ENCODE data around the gene SSBP4. TPM values are rescaled to one million over a fixed set of nuclear protein-coding genes. Genes with fewer than 3 reads are reported as not detected.
A peak's percentile ranks its signal among the peaks of the same experiment; 100 is the strongest.

SSBP4 gene
- total and polyA plus RNA-seq, 9 of the 15 experiments (the other 6 are each of a cell fraction or from before 2014, with no cell fraction given): 1.1 to 189 (median 39.0) TPM

DNA sequence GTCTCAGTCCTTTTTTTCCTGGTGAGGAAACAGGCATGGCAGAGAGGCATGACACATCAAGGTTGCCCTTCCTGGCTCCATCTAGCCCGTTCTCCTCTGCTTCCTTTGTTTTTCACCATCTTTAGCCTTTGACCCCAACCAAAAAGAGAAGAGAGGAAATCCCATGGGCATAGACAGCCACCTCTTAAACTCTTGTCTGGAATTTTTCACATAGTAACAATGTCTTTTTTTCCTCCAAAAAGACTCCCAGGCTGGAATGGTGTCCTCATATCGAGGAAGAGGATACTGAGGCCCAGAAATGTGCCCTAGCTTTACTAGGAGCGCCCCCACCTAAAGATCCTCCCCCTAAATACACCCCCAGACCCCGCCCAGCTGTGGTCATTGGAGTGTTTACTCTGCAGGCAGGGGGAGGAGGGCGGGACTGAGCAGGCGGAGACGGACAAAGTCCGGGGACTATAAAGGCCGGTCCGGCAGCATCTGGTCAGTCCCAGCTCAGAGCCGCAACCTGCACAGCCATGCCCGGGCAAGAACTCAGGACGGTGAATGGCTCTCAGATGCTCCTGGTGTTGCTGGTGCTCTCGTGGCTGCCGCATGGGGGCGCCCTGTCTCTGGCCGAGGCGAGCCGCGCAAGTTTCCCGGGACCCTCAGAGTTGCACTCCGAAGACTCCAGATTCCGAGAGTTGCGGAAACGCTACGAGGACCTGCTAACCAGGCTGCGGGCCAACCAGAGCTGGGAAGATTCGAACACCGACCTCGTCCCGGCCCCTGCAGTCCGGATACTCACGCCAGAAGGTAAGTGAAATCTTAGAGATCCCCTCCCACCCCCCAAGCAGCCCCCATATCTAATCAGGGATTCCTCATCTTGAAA is 33.3 kb upstream of the SSBP4 start, which contains the start of gene GDF15 (continued):
- TF ChIP-seq ZNF282 (CRISPR knock-in tag; IDR thresholded peaks at IDR 0.05) (no peak), ZKSCAN8 (CRISPR knock-in tag; IDR thresholded peaks at IDR 0.05) (peak; percentile 52; the same call in 1 of the 2 replicates), U2AF2 (optimal IDR thresholded peaks at IDR 0.05; ENCODE audit: low read depth, low read length) (no peak), HDAC3 (IDR thresholded peaks at IDR 0.05; ENCODE audit: borderline replicate concordance, partially characterized antibody) (peak; percentile 63), POLR2H (tag; IDR thresholded peaks at IDR 0.05; ENCODE audit: low read depth) (peak; percentile 99), CHD1 (IDR thresholded peaks at IDR 0.05; ENCODE audit: low read length) (no peak), TCFL5 (CRISPR knock-in tag; conservative IDR thresholded peaks at IDR 0.05) (no peak), DLX4 (CRISPR knock-in tag; IDR thresholded peaks at IDR 0.05) (0 out of 2 replicates have a peak, but pooled peaks have one; percentile 21), RAD21 (CRISPR knock-in tag; conservative IDR thresholded peaks at IDR 0.05 in 1 of 2, IDR thresholded peaks at IDR 0.05 in 1 of 2) (peak; percentile 73 to 79)
- TF ChIP-seq, protein P1, sequence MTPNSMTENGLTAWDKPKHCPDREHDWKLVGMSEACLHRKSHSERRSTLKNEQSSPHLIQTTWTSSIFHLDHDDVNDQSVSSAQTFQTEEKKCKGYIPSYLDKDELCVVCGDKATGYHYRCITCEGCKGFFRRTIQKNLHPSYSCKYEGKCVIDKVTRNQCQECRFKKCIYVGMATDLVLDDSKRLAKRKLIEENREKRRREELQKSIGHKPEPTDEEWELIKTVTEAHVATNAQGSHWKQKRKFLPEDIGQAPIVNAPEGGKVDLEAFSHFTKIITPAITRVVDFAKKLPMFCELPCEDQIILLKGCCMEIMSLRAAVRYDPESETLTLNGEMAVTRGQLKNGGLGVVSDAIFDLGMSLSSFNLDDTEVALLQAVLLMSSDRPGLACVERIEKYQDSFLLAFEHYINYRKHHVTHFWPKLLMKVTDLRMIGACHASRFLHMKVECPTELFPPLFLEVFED (CRISPR knock-in tag; conservative IDR thresholded peaks at IDR 0.05): peak; percentile 84; the same call in 1 of the 2 replicates
- TF ChIP-seq, protein P2, sequence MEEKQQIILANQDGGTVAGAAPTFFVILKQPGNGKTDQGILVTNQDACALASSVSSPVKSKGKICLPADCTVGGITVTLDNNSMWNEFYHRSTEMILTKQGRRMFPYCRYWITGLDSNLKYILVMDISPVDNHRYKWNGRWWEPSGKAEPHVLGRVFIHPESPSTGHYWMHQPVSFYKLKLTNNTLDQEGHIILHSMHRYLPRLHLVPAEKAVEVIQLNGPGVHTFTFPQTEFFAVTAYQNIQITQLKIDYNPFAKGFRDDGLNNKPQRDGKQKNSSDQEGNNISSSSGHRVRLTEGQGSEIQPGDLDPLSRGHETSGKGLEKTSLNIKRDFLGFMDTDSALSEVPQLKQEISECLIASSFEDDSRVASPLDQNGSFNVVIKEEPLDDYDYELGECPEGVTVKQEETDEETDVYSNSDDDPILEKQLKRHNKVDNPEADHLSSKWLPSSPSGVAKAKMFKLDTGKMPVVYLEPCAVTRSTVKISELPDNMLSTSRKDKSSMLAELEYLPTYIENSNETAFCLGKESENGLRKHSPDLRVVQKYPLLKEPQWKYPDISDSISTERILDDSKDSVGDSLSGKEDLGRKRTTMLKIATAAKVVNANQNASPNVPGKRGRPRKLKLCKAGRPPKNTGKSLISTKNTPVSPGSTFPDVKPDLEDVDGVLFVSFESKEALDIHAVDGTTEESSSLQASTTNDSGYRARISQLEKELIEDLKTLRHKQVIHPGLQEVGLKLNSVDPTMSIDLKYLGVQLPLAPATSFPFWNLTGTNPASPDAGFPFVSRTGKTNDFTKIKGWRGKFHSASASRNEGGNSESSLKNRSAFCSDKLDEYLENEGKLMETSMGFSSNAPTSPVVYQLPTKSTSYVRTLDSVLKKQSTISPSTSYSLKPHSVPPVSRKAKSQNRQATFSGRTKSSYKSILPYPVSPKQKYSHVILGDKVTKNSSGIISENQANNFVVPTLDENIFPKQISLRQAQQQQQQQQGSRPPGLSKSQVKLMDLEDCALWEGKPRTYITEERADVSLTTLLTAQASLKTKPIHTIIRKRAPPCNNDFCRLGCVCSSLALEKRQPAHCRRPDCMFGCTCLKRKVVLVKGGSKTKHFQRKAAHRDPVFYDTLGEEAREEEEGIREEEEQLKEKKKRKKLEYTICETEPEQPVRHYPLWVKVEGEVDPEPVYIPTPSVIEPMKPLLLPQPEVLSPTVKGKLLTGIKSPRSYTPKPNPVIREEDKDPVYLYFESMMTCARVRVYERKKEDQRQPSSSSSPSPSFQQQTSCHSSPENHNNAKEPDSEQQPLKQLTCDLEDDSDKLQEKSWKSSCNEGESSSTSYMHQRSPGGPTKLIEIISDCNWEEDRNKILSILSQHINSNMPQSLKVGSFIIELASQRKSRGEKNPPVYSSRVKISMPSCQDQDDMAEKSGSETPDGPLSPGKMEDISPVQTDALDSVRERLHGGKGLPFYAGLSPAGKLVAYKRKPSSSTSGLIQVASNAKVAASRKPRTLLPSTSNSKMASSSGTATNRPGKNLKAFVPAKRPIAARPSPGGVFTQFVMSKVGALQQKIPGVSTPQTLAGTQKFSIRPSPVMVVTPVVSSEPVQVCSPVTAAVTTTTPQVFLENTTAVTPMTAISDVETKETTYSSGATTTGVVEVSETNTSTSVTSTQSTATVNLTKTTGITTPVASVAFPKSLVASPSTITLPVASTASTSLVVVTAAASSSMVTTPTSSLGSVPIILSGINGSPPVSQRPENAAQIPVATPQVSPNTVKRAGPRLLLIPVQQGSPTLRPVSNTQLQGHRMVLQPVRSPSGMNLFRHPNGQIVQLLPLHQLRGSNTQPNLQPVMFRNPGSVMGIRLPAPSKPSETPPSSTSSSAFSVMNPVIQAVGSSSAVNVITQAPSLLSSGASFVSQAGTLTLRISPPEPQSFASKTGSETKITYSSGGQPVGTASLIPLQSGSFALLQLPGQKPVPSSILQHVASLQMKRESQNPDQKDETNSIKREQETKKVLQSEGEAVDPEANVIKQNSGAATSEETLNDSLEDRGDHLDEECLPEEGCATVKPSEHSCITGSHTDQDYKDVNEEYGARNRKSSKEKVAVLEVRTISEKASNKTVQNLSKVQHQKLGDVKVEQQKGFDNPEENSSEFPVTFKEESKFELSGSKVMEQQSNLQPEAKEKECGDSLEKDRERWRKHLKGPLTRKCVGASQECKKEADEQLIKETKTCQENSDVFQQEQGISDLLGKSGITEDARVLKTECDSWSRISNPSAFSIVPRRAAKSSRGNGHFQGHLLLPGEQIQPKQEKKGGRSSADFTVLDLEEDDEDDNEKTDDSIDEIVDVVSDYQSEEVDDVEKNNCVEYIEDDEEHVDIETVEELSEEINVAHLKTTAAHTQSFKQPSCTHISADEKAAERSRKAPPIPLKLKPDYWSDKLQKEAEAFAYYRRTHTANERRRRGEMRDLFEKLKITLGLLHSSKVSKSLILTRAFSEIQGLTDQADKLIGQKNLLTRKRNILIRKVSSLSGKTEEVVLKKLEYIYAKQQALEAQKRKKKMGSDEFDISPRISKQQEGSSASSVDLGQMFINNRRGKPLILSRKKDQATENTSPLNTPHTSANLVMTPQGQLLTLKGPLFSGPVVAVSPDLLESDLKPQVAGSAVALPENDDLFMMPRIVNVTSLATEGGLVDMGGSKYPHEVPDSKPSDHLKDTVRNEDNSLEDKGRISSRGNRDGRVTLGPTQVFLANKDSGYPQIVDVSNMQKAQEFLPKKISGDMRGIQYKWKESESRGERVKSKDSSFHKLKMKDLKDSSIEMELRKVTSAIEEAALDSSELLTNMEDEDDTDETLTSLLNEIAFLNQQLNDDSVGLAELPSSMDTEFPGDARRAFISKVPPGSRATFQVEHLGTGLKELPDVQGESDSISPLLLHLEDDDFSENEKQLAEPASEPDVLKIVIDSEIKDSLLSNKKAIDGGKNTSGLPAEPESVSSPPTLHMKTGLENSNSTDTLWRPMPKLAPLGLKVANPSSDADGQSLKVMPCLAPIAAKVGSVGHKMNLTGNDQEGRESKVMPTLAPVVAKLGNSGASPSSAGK (IDR thresholded peaks at IDR 0.05): peak; percentile 25; the same call in 1 of the 2 replicates
- TF ChIP-seq, protein P3, sequence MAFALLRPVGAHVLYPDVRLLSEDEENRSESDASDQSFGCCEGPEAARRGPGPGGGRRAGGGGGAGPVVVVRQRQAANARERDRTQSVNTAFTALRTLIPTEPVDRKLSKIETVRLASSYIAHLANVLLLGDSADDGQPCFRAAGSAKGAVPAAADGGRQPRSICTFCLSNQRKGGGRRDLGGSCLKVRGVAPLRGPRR (CRISPR knock-in tag; IDR thresholded peaks at IDR 0.05): no peak

All from K562 (cell line).